T-cell (primary cell): ENCODE data around the gene MED1. TPM values are rescaled to one million over a fixed set of nuclear protein-coding genes. Genes with fewer than 3 reads are reported as not detected.
"Not testable (repeated sequence)": the region's sequence is repeated elsewhere in the genome, so short reads cannot be mapped to it uniquely, and the experiment has no call there.

ENCODE experiments used
- ATAC-seq, 4 experiments: fragments of 200-7000 bp in 3 of 4; fragments of 150-1000 bp in 1 of 4; cut with Tn5 transposase; replicated peaks in 1 of 4; 1 replicate in 3 of 4; 2 replicates in 1 of 4; pipeline ENCODE4 v1.10.0; 2021; ENCODE audit warnings: moderate library complexity in 3 of 4, mild to moderate bottlenecking in 2 of 4, moderate number of reproducible peaks in 1 of 4
- CTCF ChIA-PET, 2 donors: fragments of 300-600 bp; sonication (Branson Sonifier 250); formaldehyde crosslinking; loops; one replicate each; lab custom pipeline; 2022; ENCODE audit warnings: antibody characterized with exemption in 2 of 2; lab: Charles Lee
- POLR2A ChIA-PET, 2 donors: fragments of 300-600 bp; sonication (Branson Sonifier 250); formaldehyde crosslinking; loops; one replicate each; lab custom pipeline; 2022; ENCODE audit warnings: antibody characterized with exemption in 2 of 2; lab: Charles Lee
- DNase-seq, 35 experiments: peaks; one replicate each; pipeline versions ENCODE4 v3.0.0 to v3.0.0-alpha.2; 2013 to 2023
- H3K27ac ChIP-seq: one replicate; pipeline ENCODE4 v1.5.1; 2013; ENCODE audit warnings: low read length
- H3K27me3 ChIP-seq, 2 experiments: replicated peaks in 1 of 2; 1 replicate in 1 of 2; 2 replicates in 1 of 2; pipeline versions ENCODE4 v1.6.1 to v1.7.0; 2013; ENCODE audit warnings: low read length in 1 of 2, mixed read lengths in 1 of 2; ENCODE audit not compliant: control insufficient read depth in 2 of 2, insufficient read depth in 2 of 2; ENCODE audit errors: extremely low read depth in 1 of 2
- H3K36me3 ChIP-seq, 2 donors: 1 replicate in 1 of 2; 2 replicates in 1 of 2; pipeline versions ENCODE4 v1.6.1 to v1.7.0; 2013; ENCODE audit warnings: low read length in 1 of 2; ENCODE audit not compliant: control insufficient read depth in 2 of 2, insufficient read depth in 1 of 2; ENCODE audit errors: extremely low read depth in 1 of 2
- H3K4me1 ChIP-seq, 2 experiments: 1 replicate in 1 of 2; 2 replicates in 1 of 2; pipeline versions ENCODE4 v1.6.1 to v1.7.0; 2013; ENCODE audit warnings: low read length in 2 of 2, mixed read lengths in 1 of 2; ENCODE audit not compliant: insufficient read depth in 2 of 2, control insufficient read depth in 1 of 2; ENCODE audit errors: extremely low read depth in 1 of 2
- H3K4me3 ChIP-seq, 2 donors: 1 replicate in 1 of 2; 2 replicates in 1 of 2; pipeline versions ENCODE4 v1.5.1 to v1.7.0; 2013; ENCODE audit warnings: mild to moderate bottlenecking in 2 of 2, low read length in 1 of 2, moderate library complexity in 1 of 2; ENCODE audit not compliant: control insufficient read depth in 1 of 2; ENCODE audit errors: extremely low read depth in 1 of 2
- H3K9me3 ChIP-seq: 2 replicates; pipeline ENCODE4 v1.7.0; 2013
- H3K27ac Mint-ChIP-seq, 2 donors: one replicate each; pipeline ENCODE4 v1.8.0; 2020 to 2021; ENCODE audit warnings: mild to moderate bottlenecking in 2 of 2, mixed read lengths in 2 of 2
- H3K27me3 Mint-ChIP-seq, 2 donors: one replicate each; pipeline ENCODE4 v1.8.0; 2021 to 2022; ENCODE audit warnings: mixed read lengths in 2 of 2
- H3K36me3 Mint-ChIP-seq: one replicate; pipeline ENCODE4 v1.8.0; 2021; ENCODE audit warnings: mixed read lengths
- H3K4me1 Mint-ChIP-seq, 3 donors: one replicate each; pipeline ENCODE4 v1.8.0; 2020 to 2022; ENCODE audit warnings: mixed read lengths in 3 of 3, mild to moderate bottlenecking in 1 of 3
- H3K4me3 Mint-ChIP-seq, 3 donors: one replicate each; pipeline ENCODE4 v1.8.0; 2020 to 2022; ENCODE audit warnings: mild to moderate bottlenecking in 3 of 3, mixed read lengths in 3 of 3, moderate library complexity in 3 of 3
- H3K9me3 Mint-ChIP-seq, 3 donors: one replicate each; pipeline ENCODE4 v1.8.0; 2020 to 2022; ENCODE audit warnings: mixed read lengths in 3 of 3
- WGBS: methylation state at CpG from one replicate; pipeline ENCODE4 v1.1.5; 2013; ENCODE audit warnings: missing lambda C conversion rate; ENCODE audit not compliant: insufficient coverage; 5-methylcytosine and 5-hydroxymethylcytosine counted together
- total RNA-seq, 35 experiments: library from RNA in 6 of 35; stranded (reverse) in 6 of 35; fragments of 120-200 nt in 1 of 35; gene quantifications; one replicate each; pipeline versions ENCODE4 v1.2.1 to v1.2.4 and lab custom pipeline; 2013 to 2026

MED1 gene
- total RNA-seq, 5 donors from 2014 or later (not counting 1 experiment from before 2014, with no cell fraction given) = 41.4 to 55.6 (median 52.6) TPM

DNA sequence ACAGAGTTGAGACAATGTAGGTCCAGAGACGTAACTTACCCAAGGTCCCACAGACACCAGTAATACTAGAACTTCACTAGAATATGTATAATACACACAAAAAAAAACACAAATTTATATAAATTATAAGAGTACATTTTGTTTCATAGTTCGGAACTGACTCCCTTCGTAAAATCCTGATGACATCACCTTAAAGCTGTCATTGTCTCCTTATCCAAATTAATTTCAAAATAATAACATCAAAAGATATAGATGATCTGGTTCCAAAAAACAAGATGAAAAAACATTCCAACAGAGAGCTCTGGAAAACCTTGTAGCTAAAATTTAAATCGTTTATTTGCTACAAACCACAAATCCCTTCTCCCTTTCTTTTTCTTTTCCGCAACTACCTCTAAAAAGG lies 59.6 kb downstream of the MED1 start:
- Histone ChIP-seq H3K27me3 (no peaks in the 10 kb centered on the region), H3K27ac (no peak overlapping the region), H3K4me1 (no peaks in the 10 kb centered on the region), H3K4me3 (no peak overlapping the region), H3K9me3 (no peaks in the 10 kb centered on the region), H3K36me3 (peaks cover 0 to 5% of the 10 kb centered on the region in 2 donors)
- Mint-ChIP-seq H3K9me3 (no peaks in the 10 kb centered on the region), H3K4me3 (no peak overlapping the region), H3K27me3 (no peaks in the 10 kb centered on the region), H3K36me3 (peaks cover 7% of the 10 kb centered on the region), H3K4me1 (peaks cover 6 to 23% (median 21%) of the 10 kb centered on the region in 3 donors), H3K27ac (no peak overlapping the region)
- no CpG with 5 or more reads among the region's 5 CpGs for WGBS
- no peak for ATAC-seq
- CTCF ChIA-PET = interaction anchor here in 1 of 2 donors (0.7 kb wide), 1 partner anchor 16 kb away, joined by 3 read pairs; no protein-coding TSS in a partner anchor
- DNase-seq = no peak
- POLR2A ChIA-PET = interaction anchor here in 1 of 2 donors (0.7 kb wide), 1 partner anchor 605 kb away, joined by 3 read pairs; no protein-coding TSS in a partner anchor

DNA sequence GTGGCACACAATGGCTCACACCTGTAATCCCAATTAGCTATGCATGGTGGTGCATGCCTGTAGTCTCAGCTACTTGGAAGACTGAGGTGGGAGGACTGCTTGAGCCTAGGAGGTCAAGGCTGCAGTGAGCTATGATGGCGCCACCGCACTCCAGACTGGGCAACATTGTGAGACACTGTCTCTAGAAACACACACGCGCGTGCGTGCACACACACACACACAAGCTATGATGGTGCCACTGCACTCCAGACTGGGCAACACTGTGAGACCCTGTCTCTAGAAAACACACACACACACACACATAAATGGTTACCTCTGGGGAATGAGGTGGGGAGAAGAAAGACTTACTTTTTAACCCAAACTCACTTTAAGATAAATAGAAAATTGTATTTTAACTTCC lies 66.0 kb downstream of the MED1 start:
- H3K4me3 ChIP-seq = no peak overlapping the region
- no CpG with 5 or more reads among the region's 6 CpGs for WGBS
- H3K36me3 ChIP-seq = peaks cover 0 to 9% of the 10 kb centered on the region in 2 donors
- Mint-ChIP-seq H3K27ac (no peak overlapping the region), H3K4me1 (peaks cover 8 to 26% (median 23%) of the 10 kb centered on the region in 3 donors), H3K27me3 (no peaks in the 10 kb centered on the region), H3K4me3 (no peak overlapping the region), H3K9me3 (no peaks in the 10 kb centered on the region), H3K36me3 (peaks cover 16% of the 10 kb centered on the region)
- ATAC-seq = no peak
- no peaks in the 10 kb centered on the region for H3K27me3 ChIP-seq
- no peaks in the 10 kb centered on the region for H3K9me3 ChIP-seq
- ChIA-PET CTCF (no interaction called here), POLR2A (no interaction called here)
- no peak overlapping the region for H3K27ac ChIP-seq
- DNase-seq = no peak
- peaks cover 0 to 2% of the 10 kb centered on the region in 2 experiments for H3K4me1 ChIP-seq

GRCh38 chr17:39380144-39380543 lies 70.9 kb downstream of the MED1 start:
- H3K27me3 ChIP-seq = no peaks in the 10 kb centered on the region
- Mint-ChIP-seq H3K36me3 (peaks cover 10% of the 10 kb centered on the region), H3K27me3 (no peaks in the 10 kb centered on the region), H3K4me3 (no peak overlapping the region), H3K4me1 (peaks cover 22 to 37% (median 37%) of the 10 kb centered on the region in 3 donors), H3K9me3 (no peaks in the 10 kb centered on the region), H3K27ac (no peak overlapping the region)
- POLR2A ChIA-PET = interaction anchor here in 1 of 2 donors (0.6 kb wide), 1 partner anchor 27 kb away, joined by 9 read pairs; no protein-coding TSS in a partner anchor
- H3K4me1 ChIP-seq = peaks cover 0 to 5% of the 10 kb centered on the region in 2 experiments
- H3K36me3 ChIP-seq = peaks cover 0 to 4% of the 10 kb centered on the region in 2 donors
- H3K27ac ChIP-seq = no peak overlapping the region
- no peak overlapping the region for H3K4me3 ChIP-seq
- DNase-seq = no peak
- no peaks in the 10 kb centered on the region for H3K9me3 ChIP-seq
- 75% methylated on average over 1 of the region's 2 CpGs for WGBS
- CTCF ChIA-PET = no interaction called here
- no peak for ATAC-seq

- ChIA-PET POLR2A (no interaction called here), CTCF (interaction anchor here in 1 of 2 donors (0.5 kb wide), 1 partner anchor 27 kb away, joined by 3 read pairs; no protein-coding TSS in a partner anchor)
- H3K36me3 ChIP-seq = no peaks in the 10 kb centered on the region
- ATAC-seq = no peak
- no peaks in the 10 kb centered on the region for H3K27me3 ChIP-seq
- H3K4me3 ChIP-seq = no peak overlapping the region
- Mint-ChIP-seq H3K36me3 (peaks cover 13% of the 10 kb centered on the region), H3K9me3 (no peaks in the 10 kb centered on the region), H3K4me3 (no peak overlapping the region), H3K27me3 (no peaks in the 10 kb centered on the region), H3K4me1 (peaks cover 28 to 36% (median 32%) of the 10 kb centered on the region in 3 donors), H3K27ac (no peak overlapping the region)
- H3K4me1 ChIP-seq = peaks cover 0 to 3% of the 10 kb centered on the region in 2 experiments
- no peak for DNase-seq
- H3K9me3 ChIP-seq = no peaks in the 10 kb centered on the region
- H3K27ac ChIP-seq = no peak overlapping the region
- 86% methylated on average over 1 of the region's 2 CpGs for WGBS
These were observed 74.6 kb downstream of the MED1 start for GRCh38 chr17:39376434-39376833.

GRCh38 chr17:39367805-39368204 lies 83.3 kb downstream of the MED1 start:
- H3K36me3 Mint-ChIP-seq, H3K27me3 Mint-ChIP-seq, H3K36me3 ChIP-seq, H3K9me3 Mint-ChIP-seq, H3K27ac Mint-ChIP-seq, H3K27me3 ChIP-seq, ATAC-seq, CTCF ChIA-PET, H3K4me3 Mint-ChIP-seq, H3K4me1 ChIP-seq, H3K27ac ChIP-seq, DNase-seq, H3K4me3 ChIP-seq, H3K9me3 ChIP-seq: not testable (repeated sequence)
- POLR2A ChIA-PET = interaction anchor here in 1 of 2 donors (0.7 kb wide), 1 partner anchor 51 kb away, joined by 9 read pairs; no protein-coding TSS in a partner anchor
- H3K4me1 Mint-ChIP-seq = peaks cover 18 to 20% (median 19%) of the 10 kb centered on the region in 3 donors
- no CpG with 5 or more reads among the region's 4 CpGs for WGBS

DNA sequence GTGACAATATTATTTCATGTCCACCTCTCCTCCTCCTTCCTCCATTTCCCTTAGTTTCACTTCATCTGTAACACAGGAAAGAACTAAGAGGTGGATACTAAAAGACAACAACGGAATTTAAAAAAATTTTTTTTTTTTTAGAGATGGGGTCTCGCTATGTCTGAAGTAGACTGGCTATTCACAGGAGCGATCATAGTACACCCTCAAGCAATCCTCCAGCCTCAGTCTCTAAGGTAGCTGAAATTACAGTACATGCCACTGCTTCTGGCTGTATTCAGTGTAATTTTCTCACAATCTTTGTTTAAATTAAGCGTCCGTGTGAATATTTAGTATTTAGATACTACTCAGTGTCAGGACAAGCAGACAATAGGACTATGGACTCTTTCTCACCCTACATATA lies 85.2 kb downstream of the MED1 start:
- ChIA-PET POLR2A (no interaction called here), CTCF (no interaction called here)
- WGBS = no CpG with 5 or more reads among the region's 5 CpGs
- no peak overlapping the region for H3K4me3 ChIP-seq
- Mint-ChIP-seq H3K9me3 (no peaks in the 10 kb centered on the region), H3K4me1 (peaks cover 21 to 25% (median 23%) of the 10 kb centered on the region in 3 donors), H3K27me3 (no peaks in the 10 kb centered on the region), H3K27ac (no peak overlapping the region), H3K36me3 (no peaks in the 10 kb centered on the region), H3K4me3 (no peak overlapping the region)
- no peaks in the 10 kb centered on the region for H3K27me3 ChIP-seq
- no peaks in the 10 kb centered on the region for H3K4me1 ChIP-seq
- ATAC-seq = no peak
- peaks cover 0 to 5% of the 10 kb centered on the region in 2 donors for H3K36me3 ChIP-seq
- no peaks in the 10 kb centered on the region for H3K9me3 ChIP-seq
- no peak overlapping the region for H3K27ac ChIP-seq
- no peak for DNase-seq
